Right atrium auricular region (tissue), 2 donors: ENCODE results near the gene SPTLC3. TPM values are rescaled to one million over a fixed set of nuclear protein-coding genes. Genes with fewer than 3 reads are reported as not detected.

ENCODE experiments used
- DNase-seq: peaks from one replicate; pipeline ENCODE4 v3.0.0-alpha.2; 2019; ENCODE audit warnings: low spot score
- H3K27ac ChIP-seq, 2 donors: fragments of 200-600 bp; sonication (generic); 1 replicate in 1 of 2; 2 replicates in 1 of 2; pipeline ENCODE4 v1.5.1; 2016 to 2019
- H3K27me3 ChIP-seq, 2 donors: fragments of 200-600 bp; sonication (generic); one replicate each; pipeline versions ENCODE4 v1.5.1 to v1.6.0; 2017 to 2019
- H3K36me3 ChIP-seq: fragments of 200-600 bp; sonication (generic); one replicate; pipeline ENCODE4 v1.5.1; 2016
- H3K4me1 ChIP-seq, 2 donors: fragments of 200-600 bp; sonication (generic); one replicate each; pipeline versions ENCODE4 v1.5.1 to v1.6.0; 2017 to 2019
- H3K4me3 ChIP-seq, 2 donors: fragments of 200-600 bp; sonication (generic); 1 replicate in 1 of 2; 2 replicates in 1 of 2; pipeline ENCODE4 v1.5.1; 2017 to 2019; ENCODE audit warnings: mild to moderate bottlenecking in 1 of 2, moderate library complexity in 1 of 2
- H3K9me3 ChIP-seq, 2 donors: fragments of 200-600 bp; sonication (generic); one replicate each; pipeline ENCODE4 v1.5.1; 2019
- CTCF ChIP-seq, 2 donors: fragments of 200-600 bp; sonication (generic); IDR thresholded peaks; one replicate each; pipeline ENCODE4 v1.5.1; 2019; ENCODE audit warnings: antibody characterized with exemption in 2 of 2
- total RNA-seq, 2 donors: library from RNA; depleted of rRNA; stranded (reverse); fragments of >200 nt; gene quantifications; one replicate each; pipeline ENCODE4 v1.1.0, GENCODE V29; 2016

The SPTLC3 gene
- total RNA-seq, 2 donors from 2014 or later, result 2.8 to 4.2 TPM

- H3K4me3 ChIP-seq, result no peak overlapping the region
- no peaks in the 10 kb centered on the region for H3K27me3 ChIP-seq
- no peaks in the 10 kb centered on the region for H3K4me1 ChIP-seq
- no peak overlapping the region for H3K27ac ChIP-seq
- no peak for TF ChIP-seq CTCF (IDR thresholded peaks at IDR 0.05)
- DNase-seq, result no peak
- no peaks in the 10 kb centered on the region for H3K36me3 ChIP-seq
- peaks cover 0 to 7% of the 10 kb centered on the region in 2 donors for H3K9me3 ChIP-seq
Measured at GRCh38 chr20:13170771-13171170, 162.0 kb downstream of the SPTLC3 start.

- Histone ChIP-seq H3K9me3 (peaks cover 0 to 7% of the 10 kb centered on the region in 2 donors), H3K36me3 (no peaks in the 10 kb centered on the region), H3K27me3 (no peaks in the 10 kb centered on the region), H3K4me1 (no peaks in the 10 kb centered on the region), H3K4me3 (no peak overlapping the region), H3K27ac (no peak overlapping the region)
- TF ChIP-seq CTCF (IDR thresholded peaks at IDR 0.05), result no peak
- DNase-seq, result no peak
Measured at GRCh38 chr20:13173201-13173600, 164.4 kb downstream of the SPTLC3 start.

- H3K4me1 ChIP-seq, result no peaks in the 10 kb centered on the region
- no peak for TF ChIP-seq CTCF (IDR thresholded peaks at IDR 0.05)
- H3K9me3 ChIP-seq, result peaks cover 0 to 2% of the 10 kb centered on the region in 2 donors
- H3K36me3 ChIP-seq, result no peaks in the 10 kb centered on the region
- H3K27me3 ChIP-seq, result no peaks in the 10 kb centered on the region
- DNase-seq, result no peak
- H3K4me3 ChIP-seq, result no peak overlapping the region
- H3K27ac ChIP-seq, result no peak overlapping the region
Measured at GRCh38 chr20:13174402-13174801, 165.6 kb downstream of the SPTLC3 start.

GRCh38 chr20:13180986-13181889 lies 172.5 kb downstream of the SPTLC3 start:
- no peak for DNase-seq
- no peaks in the 10 kb centered on the region for H3K4me1 ChIP-seq
- no peak overlapping the region for H3K4me3 ChIP-seq
- H3K36me3 ChIP-seq, result no peaks in the 10 kb centered on the region
- H3K9me3 ChIP-seq, result no peaks in the 10 kb centered on the region
- no peak for TF ChIP-seq CTCF (IDR thresholded peaks at IDR 0.05)
- no peak overlapping the region for H3K27ac ChIP-seq
- H3K27me3 ChIP-seq, result no peaks in the 10 kb centered on the region

GRCh38 chr20:13183005-13183404 lies 174.2 kb downstream of the SPTLC3 start:
- H3K27me3 ChIP-seq, result no peaks in the 10 kb centered on the region
- no peaks in the 10 kb centered on the region for H3K36me3 ChIP-seq
- no peak overlapping the region for H3K27ac ChIP-seq
- no peak for DNase-seq
- no peaks in the 10 kb centered on the region for H3K4me1 ChIP-seq
- no peak for TF ChIP-seq CTCF (IDR thresholded peaks at IDR 0.05)
- peaks cover 0 to 9% of the 10 kb centered on the region in 2 donors for H3K9me3 ChIP-seq
- H3K4me3 ChIP-seq, result no peak overlapping the region
